GM19240 (cell line): ENCODE data around the gene LSP1.
"Not testable (repeated sequence)": the region's sequence is repeated elsewhere in the genome, so short reads cannot be mapped to it uniquely, and the experiment has no call there.

Experiments
- DNase-seq: peaks from one replicate; pipeline ENCODE4 v3.0.0; 2011; ENCODE audit warnings: low spot score; ENCODE audit not compliant: insufficient read length

LSP1 gene

GRCh38 chr11:1862588-1863351 lies 9.9 kb downstream of the LSP1 start:
- no peak for DNase-seq

GRCh38 chr11:1863352-1864216 lies 10.7 kb downstream of the LSP1 start:
- DNase-seq, result no peak

- DNase-seq, result no peak
Measured at GRCh38 chr11:1864231-1864630, 11.3 kb downstream of the LSP1 start.

- no peak for DNase-seq
Measured at GRCh38 chr11:1864831-1865665, 12.2 kb downstream of the LSP1 start.

- DNase-seq, result no peak
Measured at GRCh38 chr11:1866226-1866625, 13.3 kb downstream of the LSP1 start.

- no peak for DNase-seq
Measured at GRCh38 chr11:1866776-1867175, 13.9 kb downstream of the LSP1 start.

- no peak for DNase-seq
Measured at GRCh38 chr11:1867381-1867780, 14.5 kb downstream of the LSP1 start.

GRCh38 chr11:1868056-1868635 lies 15.3 kb downstream of the LSP1 start:
- DNase-seq, result no peak

GRCh38 chr11:1868636-1869291 lies 15.9 kb downstream of the LSP1 start:
- no peak for DNase-seq

- no peak for DNase-seq
Measured at GRCh38 chr11:1869427-1870325, 16.8 kb downstream of the LSP1 start.

GRCh38 chr11:1870326-1870696 lies 17.4 kb downstream of the LSP1 start:
- DNase-seq, result no peak

- DNase-seq, result no peak
Measured at GRCh38 chr11:1870721-1871466, 18.0 kb downstream of the LSP1 start.

GRCh38 chr11:1871531-1871930 lies 18.6 kb downstream of the LSP1 start:
- no peak for DNase-seq

GRCh38 chr11:1872267-1872985 lies 19.5 kb downstream of the LSP1 start:
- DNase-seq, result no peak

- no peak for DNase-seq
Measured at GRCh38 chr11:1873048-1873812, 20.3 kb downstream of the LSP1 start.

GRCh38 chr11:1873813-1874150 lies 20.9 kb downstream of the LSP1 start:
- DNase-seq, result not testable (repeated sequence)

- not testable (repeated sequence) for DNase-seq
Measured at GRCh38 chr11:1874441-1875092, 21.7 kb downstream of the LSP1 start.
